WTC11 (cell line): ENCODE results near the gene AKIRIN2.

Experiments
- ATF1 ChIP-seq: sonication (generic); formaldehyde crosslinking; IDR thresholded peaks from 2 replicates; pipeline ENCODE4 v1.8.1; 2023; ENCODE audit warnings: mild to moderate bottlenecking, moderate library complexity, missing genetic modification reagents
- ETV6 ChIP-seq: sonication (generic); formaldehyde crosslinking; IDR thresholded peaks from 2 replicates; pipeline ENCODE4 v1.8.1; 2022; ENCODE audit warnings: mild to moderate bottlenecking, missing genetic modification reagents
- MXD4 ChIP-seq: fragments of 250-450 bp; sonication (Bioruptor Pico); IDR thresholded peaks from 2 replicates; pipeline ENCODE4 v1.8.0; 2021; ENCODE audit warnings: mild to moderate bottlenecking, moderate library complexity, borderline replicate concordance
- TCF7 ChIP-seq: sonication (generic); formaldehyde crosslinking; IDR thresholded peaks from 2 replicates; pipeline ENCODE4 v1.8.0; 2022; ENCODE audit warnings: mild to moderate bottlenecking, low read depth, missing genetic modification reagents, moderate library complexity
- TF ChIP-seq, protein P1 (sequence below): fragments of 200-600 bp; IDR thresholded peaks from 2 replicates; pipeline ENCODE4 v1.8.0; 2022; ENCODE audit warnings: antibody characterized with exemption
- TF ChIP-seq, protein P2 (sequence below): sonication (generic); formaldehyde crosslinking; IDR thresholded peaks from 2 replicates; pipeline ENCODE4 v1.8.1; 2023; ENCODE audit warnings: mild to moderate bottlenecking, missing genetic modification reagents, moderate library complexity
- TF ChIP-seq, protein P3 (sequence below): sonication (generic); formaldehyde crosslinking; IDR thresholded peaks from 2 replicates; pipeline ENCODE4 v1.8.1; 2022; ENCODE audit warnings: mild to moderate bottlenecking, moderate library complexity, missing genetic modification reagents
- TF ChIP-seq, protein P4 (sequence below): fragments of 250-450 bp; sonication (Bioruptor Pico); IDR thresholded peaks from 2 replicates; pipeline ENCODE4 v1.9.0; 2021; ENCODE audit warnings: mild to moderate bottlenecking, borderline replicate concordance

DNA sequence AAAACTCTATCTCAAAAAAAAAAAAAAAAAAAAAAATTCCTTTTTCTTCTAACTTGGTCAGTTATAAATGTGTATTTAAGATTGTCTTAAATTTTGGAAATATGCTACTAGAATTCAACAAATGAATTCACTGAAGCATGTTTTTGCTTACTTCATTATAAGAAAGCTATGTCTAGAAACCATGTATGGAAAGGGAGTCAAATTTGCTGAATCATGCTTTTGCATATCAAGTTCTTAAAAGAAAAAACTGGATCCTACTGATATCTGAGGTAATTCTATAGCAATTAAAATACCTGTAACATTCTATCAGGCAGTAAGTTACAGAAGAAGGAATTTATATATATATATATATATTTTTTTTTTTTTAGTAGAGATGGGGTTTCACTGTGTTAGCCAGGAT is 27.7 kb downstream of the AKIRIN2 start:
- TF ChIP-seq MXD4, result no peak
- no peak for TF ChIP-seq ATF1 (CRISPR knock-in tag)
- TF ChIP-seq, protein P1, sequence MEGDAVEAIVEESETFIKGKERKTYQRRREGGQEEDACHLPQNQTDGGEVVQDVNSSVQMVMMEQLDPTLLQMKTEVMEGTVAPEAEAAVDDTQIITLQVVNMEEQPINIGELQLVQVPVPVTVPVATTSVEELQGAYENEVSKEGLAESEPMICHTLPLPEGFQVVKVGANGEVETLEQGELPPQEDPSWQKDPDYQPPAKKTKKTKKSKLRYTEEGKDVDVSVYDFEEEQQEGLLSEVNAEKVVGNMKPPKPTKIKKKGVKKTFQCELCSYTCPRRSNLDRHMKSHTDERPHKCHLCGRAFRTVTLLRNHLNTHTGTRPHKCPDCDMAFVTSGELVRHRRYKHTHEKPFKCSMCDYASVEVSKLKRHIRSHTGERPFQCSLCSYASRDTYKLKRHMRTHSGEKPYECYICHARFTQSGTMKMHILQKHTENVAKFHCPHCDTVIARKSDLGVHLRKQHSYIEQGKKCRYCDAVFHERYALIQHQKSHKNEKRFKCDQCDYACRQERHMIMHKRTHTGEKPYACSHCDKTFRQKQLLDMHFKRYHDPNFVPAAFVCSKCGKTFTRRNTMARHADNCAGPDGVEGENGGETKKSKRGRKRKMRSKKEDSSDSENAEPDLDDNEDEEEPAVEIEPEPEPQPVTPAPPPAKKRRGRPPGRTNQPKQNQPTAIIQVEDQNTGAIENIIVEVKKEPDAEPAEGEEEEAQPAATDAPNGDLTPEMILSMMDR, result no peak
- TF ChIP-seq TCF7 (CRISPR knock-in tag), result no peak
- TF ChIP-seq, protein P2, sequence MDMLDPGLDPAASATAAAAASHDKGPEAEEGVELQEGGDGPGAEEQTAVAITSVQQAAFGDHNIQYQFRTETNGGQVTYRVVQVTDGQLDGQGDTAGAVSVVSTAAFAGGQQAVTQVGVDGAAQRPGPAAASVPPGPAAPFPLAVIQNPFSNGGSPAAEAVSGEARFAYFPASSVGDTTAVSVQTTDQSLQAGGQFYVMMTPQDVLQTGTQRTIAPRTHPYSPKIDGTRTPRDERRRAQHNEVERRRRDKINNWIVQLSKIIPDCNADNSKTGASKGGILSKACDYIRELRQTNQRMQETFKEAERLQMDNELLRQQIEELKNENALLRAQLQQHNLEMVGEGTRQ, result no peak
- TF ChIP-seq ETV6, result no peak
- TF ChIP-seq, protein P3, sequence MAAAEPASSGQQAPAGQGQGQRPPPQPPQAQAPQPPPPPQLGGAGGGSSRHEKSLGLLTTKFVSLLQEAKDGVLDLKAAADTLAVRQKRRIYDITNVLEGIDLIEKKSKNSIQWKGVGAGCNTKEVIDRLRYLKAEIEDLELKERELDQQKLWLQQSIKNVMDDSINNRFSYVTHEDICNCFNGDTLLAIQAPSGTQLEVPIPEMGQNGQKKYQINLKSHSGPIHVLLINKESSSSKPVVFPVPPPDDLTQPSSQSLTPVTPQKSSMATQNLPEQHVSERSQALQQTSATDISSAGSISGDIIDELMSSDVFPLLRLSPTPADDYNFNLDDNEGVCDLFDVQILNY (CRISPR knock-in tag), result no peak
- TF ChIP-seq, protein P4, sequence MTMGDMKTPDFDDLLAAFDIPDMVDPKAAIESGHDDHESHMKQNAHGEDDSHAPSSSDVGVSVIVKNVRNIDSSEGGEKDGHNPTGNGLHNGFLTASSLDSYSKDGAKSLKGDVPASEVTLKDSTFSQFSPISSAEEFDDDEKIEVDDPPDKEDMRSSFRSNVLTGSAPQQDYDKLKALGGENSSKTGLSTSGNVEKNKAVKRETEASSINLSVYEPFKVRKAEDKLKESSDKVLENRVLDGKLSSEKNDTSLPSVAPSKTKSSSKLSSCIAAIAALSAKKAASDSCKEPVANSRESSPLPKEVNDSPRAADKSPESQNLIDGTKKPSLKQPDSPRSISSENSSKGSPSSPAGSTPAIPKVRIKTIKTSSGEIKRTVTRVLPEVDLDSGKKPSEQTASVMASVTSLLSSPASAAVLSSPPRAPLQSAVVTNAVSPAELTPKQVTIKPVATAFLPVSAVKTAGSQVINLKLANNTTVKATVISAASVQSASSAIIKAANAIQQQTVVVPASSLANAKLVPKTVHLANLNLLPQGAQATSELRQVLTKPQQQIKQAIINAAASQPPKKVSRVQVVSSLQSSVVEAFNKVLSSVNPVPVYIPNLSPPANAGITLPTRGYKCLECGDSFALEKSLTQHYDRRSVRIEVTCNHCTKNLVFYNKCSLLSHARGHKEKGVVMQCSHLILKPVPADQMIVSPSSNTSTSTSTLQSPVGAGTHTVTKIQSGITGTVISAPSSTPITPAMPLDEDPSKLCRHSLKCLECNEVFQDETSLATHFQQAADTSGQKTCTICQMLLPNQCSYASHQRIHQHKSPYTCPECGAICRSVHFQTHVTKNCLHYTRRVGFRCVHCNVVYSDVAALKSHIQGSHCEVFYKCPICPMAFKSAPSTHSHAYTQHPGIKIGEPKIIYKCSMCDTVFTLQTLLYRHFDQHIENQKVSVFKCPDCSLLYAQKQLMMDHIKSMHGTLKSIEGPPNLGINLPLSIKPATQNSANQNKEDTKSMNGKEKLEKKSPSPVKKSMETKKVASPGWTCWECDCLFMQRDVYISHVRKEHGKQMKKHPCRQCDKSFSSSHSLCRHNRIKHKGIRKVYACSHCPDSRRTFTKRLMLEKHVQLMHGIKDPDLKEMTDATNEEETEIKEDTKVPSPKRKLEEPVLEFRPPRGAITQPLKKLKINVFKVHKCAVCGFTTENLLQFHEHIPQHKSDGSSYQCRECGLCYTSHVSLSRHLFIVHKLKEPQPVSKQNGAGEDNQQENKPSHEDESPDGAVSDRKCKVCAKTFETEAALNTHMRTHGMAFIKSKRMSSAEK (CRISPR knock-in tag), result no peak
